Loucy (cell line): Measurements from ENCODE around the gene POLD4.
A peak's percentile ranks its signal among the peaks of the same experiment; 100 is the strongest.

Experiments
- H2AFZ ChIP-seq: fragments of 200-600 bp; sonication (generic); 2 replicates; pipeline ENCODE4 v1.6.0; 2016; ENCODE audit warnings: antibody characterized with exemption, mild to moderate bottlenecking, low read length, moderate library complexity
- H3F3A ChIP-seq: fragments of 200-600 bp; 2 replicates; pipeline ENCODE4 v1.6.0; 2016; ENCODE audit warnings: antibody characterized with exemption, low read depth, mild to moderate bottlenecking
- H3K27me3 ChIP-seq: fragments of 200-600 bp; sonication (generic); 2 replicates; pipeline ENCODE4 v1.6.1; 2014; ENCODE audit warnings: low read length, mild to moderate bottlenecking; ENCODE audit not compliant: insufficient read depth, poor library complexity, severe bottlenecking
- H3K36me3 ChIP-seq: fragments of 200-600 bp; sonication (generic); 2 replicates; pipeline ENCODE4 v1.6.1; 2016; ENCODE audit warnings: low read length; ENCODE audit not compliant: insufficient read depth
- H3K4me1 ChIP-seq: fragments of 200-600 bp; sonication (generic); 2 replicates; pipeline ENCODE4 v1.5.1; 2014; ENCODE audit warnings: low read length, mild to moderate bottlenecking; ENCODE audit not compliant: insufficient read depth, poor library complexity, severe bottlenecking
- H3K4me2 ChIP-seq: fragments of 200-600 bp; sonication (generic); 2 replicates; pipeline ENCODE4 v1.6.0; 2014; ENCODE audit warnings: antibody characterized with exemption, low read length, low read depth, mild to moderate bottlenecking; ENCODE audit not compliant: poor library complexity, severe bottlenecking
- H3K4me3 ChIP-seq: fragments of 200-600 bp; sonication (generic); 2 replicates; pipeline ENCODE4 v1.5.1; 2014; ENCODE audit warnings: low read length, mild to moderate bottlenecking, mixed read lengths; ENCODE audit not compliant: poor library complexity, severe bottlenecking
- H3K79me2 ChIP-seq: fragments of 200-600 bp; sonication (generic); 2 replicates; pipeline ENCODE4 v1.6.1; 2014; ENCODE audit warnings: low read length; ENCODE audit not compliant: insufficient read depth
- H3K9ac ChIP-seq: fragments of 200-600 bp; sonication (generic); 2 replicates; pipeline ENCODE4 v1.6.0; 2014; ENCODE audit warnings: mild to moderate bottlenecking, low read depth, low read length, moderate library complexity; ENCODE audit not compliant: poor library complexity, severe bottlenecking
- H3K9me2 ChIP-seq: fragments of 200-600 bp; sonication (generic); replicated peaks from 2 replicates; pipeline ENCODE4 v1.6.1; 2016; ENCODE audit warnings: low read depth, low read length, mixed read lengths
- H3K9me3 ChIP-seq: fragments of 200-600 bp; sonication (generic); 2 replicates; pipeline ENCODE4 v1.6.1; 2014; ENCODE audit warnings: mild to moderate bottlenecking, antibody characterized with exemption, low read length, low read depth; ENCODE audit not compliant: insufficient read depth
- H4K20me1 ChIP-seq: fragments of 200-600 bp; sonication (generic); 2 replicates; pipeline ENCODE4 v1.6.0; 2014; ENCODE audit warnings: antibody characterized with exemption, low read length, mild to moderate bottlenecking; ENCODE audit not compliant: insufficient read depth, poor library complexity, severe bottlenecking
- CTCF ChIP-seq: fragments of 200-600 bp; sonication (generic); conservative IDR thresholded peaks from 2 replicates; pipeline ENCODE4 v1.5.1; 2014; ENCODE audit warnings: mild to moderate bottlenecking, antibody characterized with exemption, low read length
- EZH2phosphoT487 ChIP-seq: fragments of 200-600 bp; IDR thresholded peaks from 2 replicates; pipeline ENCODE4 v1.6.1; 2018; ENCODE audit warnings: antibody characterized with exemption, mild to moderate bottlenecking, moderate library complexity, borderline replicate concordance

Gene POLD4

GRCh38 chr11:67371189-67371910, 18.0 kb upstream of the POLD4 start:
- H3K27me3 ChIP-seq = no peaks in the 10 kb centered on the region

GRCh38 chr11:67370351-67371076, 17.2 kb upstream of the POLD4 start:
- Histone ChIP-seq H3K4me3 (no peak overlapping the region), H3K4me2 (peak overlapping the region; percentile 89), H4K20me1 (no peaks in the 10 kb centered on the region), H3K36me3 (no peaks in the 10 kb centered on the region), H3K9me3 (no peaks in the 10 kb centered on the region), H3K4me1 (peaks cover 59% of the 10 kb centered on the region), H3K9ac (no peak overlapping the region), H3F3A (no peaks in the 10 kb centered on the region), H3K9me2 (no peaks in the 10 kb centered on the region), H3K27me3 (no peaks in the 10 kb centered on the region), H2AFZ (no peak overlapping the region), H3K79me2 (peaks cover 4% of the 10 kb centered on the region; the same call in 1 of the 2 replicates)
- TF ChIP-seq EZH2phosphoT487 = no peak
- no peak for TF ChIP-seq CTCF

More at GRCh38 chr11:67371189-67371910, 18.0 kb upstream of the POLD4 start:
- Histone ChIP-seq H2AFZ (no peak overlapping the region), H4K20me1 (no peaks in the 10 kb centered on the region), H3K79me2 (peaks cover 4% of the 10 kb centered on the region; the same call in 1 of the 2 replicates), H3K4me3 (peak overlapping the region; percentile 73), H3K36me3 (no peaks in the 10 kb centered on the region), H3K4me2 (peak overlapping the region; percentile 89), H3F3A (no peaks in the 10 kb centered on the region), H3K9me3 (no peaks in the 10 kb centered on the region), H3K9ac (peak overlapping the region; percentile 75), H3K9me2 (no peaks in the 10 kb centered on the region), H3K4me1 (peaks cover 62% of the 10 kb centered on the region)
- TF ChIP-seq CTCF (peak; percentile 75), EZH2phosphoT487 (no peak)

GRCh38 chr11:67369801-67370284, 16.5 kb upstream of the POLD4 start:
- H3K4me1 ChIP-seq = peaks cover 64% of the 10 kb centered on the region
- peak overlapping the region; percentile 25 for H3K4me2 ChIP-seq
- H3K4me3 ChIP-seq = no peak overlapping the region
- H3K27me3 ChIP-seq = no peaks in the 10 kb centered on the region
- no peaks in the 10 kb centered on the region for H3F3A ChIP-seq
- peaks cover 4% of the 10 kb centered on the region; the same call in 1 of the 2 replicates for H3K79me2 ChIP-seq
- TF ChIP-seq CTCF (no peak), EZH2phosphoT487 (no peak)
- no peak overlapping the region for H3K9ac ChIP-seq
- H3K9me2 ChIP-seq = no peaks in the 10 kb centered on the region
- H4K20me1 ChIP-seq = no peaks in the 10 kb centered on the region
- H3K36me3 ChIP-seq = no peaks in the 10 kb centered on the region
- H3K9me3 ChIP-seq = no peaks in the 10 kb centered on the region
- H2AFZ ChIP-seq = no peak overlapping the region
